GM12872 (cell line): Measurements from ENCODE around the gene IFT172.

Experiments
- CTCF ChIP-seq: IDR thresholded peaks from 3 replicates; pipeline ENCODE4 v1.5.1; 2011; ENCODE audit warnings: low read depth, mild to moderate bottlenecking, low read length, moderate library complexity; ENCODE audit not compliant: insufficient read depth

IFT172 gene

DNA sequence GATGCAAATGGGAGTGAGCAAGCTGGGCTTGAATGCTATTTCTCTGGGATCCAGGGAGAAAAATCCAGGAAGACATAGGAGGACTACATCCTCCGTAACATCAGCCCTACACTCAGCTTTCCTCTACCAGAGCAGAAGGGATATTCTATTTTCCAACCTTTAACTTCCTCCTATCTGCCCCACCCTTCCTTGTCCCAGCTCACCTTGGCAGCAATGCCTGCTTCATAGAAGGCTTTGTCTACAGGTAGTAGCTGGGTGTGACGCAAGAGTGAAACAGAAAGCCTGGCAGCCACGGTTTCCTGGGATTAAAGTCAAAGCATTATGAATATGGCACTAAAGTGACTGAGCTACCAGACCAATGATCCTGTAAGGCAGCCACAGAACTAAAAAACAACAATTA, 43.5 kb downstream of the IFT172 start:
- TF ChIP-seq CTCF = no peak

GRCh38 chr2:27445615-27446014, 43.9 kb downstream of the IFT172 start:
- no peak for TF ChIP-seq CTCF

- TF ChIP-seq CTCF = no peak
These were observed 44.4 kb downstream of the IFT172 start for GRCh38 chr2:27445155-27445554.

DNA sequence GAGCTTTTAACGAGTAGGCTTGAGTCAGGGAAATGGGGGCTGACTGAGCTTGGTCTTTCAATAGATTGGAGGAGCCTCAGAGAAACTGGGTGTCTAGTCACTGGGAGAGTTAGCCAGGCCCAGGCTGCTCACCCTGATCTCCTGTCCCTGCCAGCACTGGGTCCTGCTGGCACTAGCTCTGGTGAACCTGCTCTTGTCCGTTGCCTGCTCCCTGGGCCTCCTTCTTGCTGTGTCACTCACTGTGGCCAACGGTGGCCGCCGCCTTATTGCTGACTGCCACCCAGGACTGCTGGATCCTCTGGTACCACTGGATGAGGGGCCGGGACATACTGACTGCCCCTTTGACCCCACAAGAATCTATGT, 46.6 kb downstream of the IFT172 start:
- no peak for TF ChIP-seq CTCF

DNA sequence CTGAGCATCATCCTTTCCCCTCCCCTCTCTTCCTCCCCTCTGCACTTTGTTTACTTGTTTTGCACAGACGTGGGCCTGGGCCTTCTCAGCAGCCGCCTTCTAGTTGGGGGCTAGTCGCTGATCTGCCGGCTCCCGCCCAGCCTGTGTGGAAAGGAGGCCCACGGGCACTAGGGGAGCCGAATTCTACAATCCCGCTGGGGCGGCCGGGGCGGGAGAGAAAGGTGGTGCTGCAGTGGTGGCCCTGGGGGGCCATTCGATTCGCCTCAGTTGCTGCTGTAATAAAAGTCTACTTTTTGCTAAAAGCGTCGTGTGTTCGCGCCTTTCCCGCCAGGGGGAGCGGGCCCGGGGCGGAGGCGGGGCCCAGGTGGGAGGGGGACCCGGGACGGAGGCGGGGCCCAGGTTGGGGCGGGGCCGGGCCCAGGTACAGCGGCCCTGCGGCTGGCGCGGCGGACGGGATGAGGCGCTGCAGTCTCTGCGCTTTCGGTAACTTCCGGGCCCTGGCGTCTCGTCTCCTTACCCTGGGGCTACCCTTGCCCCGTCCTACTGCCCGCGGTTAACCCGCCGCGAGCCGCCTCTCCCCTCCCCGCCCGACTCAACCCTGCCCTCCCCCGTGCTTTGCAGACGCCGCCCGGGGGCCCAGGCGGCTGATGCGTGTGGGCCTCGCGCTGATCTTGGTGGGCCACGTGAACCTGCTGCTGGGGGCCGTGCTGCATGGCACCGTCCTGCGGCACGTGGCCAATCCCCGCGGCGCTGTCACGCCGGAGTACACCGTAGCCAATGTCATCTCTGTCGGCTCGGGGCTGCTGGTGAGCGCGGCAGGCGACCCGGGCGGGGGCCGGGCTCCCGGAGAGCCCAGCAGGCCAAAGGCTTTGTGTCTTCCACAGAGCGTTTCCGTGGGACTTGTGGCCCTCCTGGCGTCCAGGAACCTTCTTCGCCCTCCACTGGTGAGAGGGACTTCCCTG, 47.3 kb downstream of the IFT172 start, which contains the start of gene KRTCAP3:
Gene KRTCAP3 (plus strand): TSS at position 424 of the 962 bp plus-strand sequence. CDS start 32 bp downstream, at position 456.
- peak; percentile 39; the same call in 2 of the 3 replicates for TF ChIP-seq CTCF

GRCh38 chr2:27441226-27441926, 48.2 kb downstream of the IFT172 start:
- TF ChIP-seq CTCF = no peak

GRCh38 chr2:27435628-27436027, 53.9 kb downstream of the IFT172 start:
- no peak for TF ChIP-seq CTCF
